ENCODE results near the gene PSMD12. TPM values are rescaled to one million over a fixed set of nuclear protein-coding genes. Genes with fewer than 3 reads are reported as not detected.

Gene PSMD12
- total RNA-seq, 3 donors from 2014 or later = 33.5 to 59.8 (median 41.2) TPM

DNA sequence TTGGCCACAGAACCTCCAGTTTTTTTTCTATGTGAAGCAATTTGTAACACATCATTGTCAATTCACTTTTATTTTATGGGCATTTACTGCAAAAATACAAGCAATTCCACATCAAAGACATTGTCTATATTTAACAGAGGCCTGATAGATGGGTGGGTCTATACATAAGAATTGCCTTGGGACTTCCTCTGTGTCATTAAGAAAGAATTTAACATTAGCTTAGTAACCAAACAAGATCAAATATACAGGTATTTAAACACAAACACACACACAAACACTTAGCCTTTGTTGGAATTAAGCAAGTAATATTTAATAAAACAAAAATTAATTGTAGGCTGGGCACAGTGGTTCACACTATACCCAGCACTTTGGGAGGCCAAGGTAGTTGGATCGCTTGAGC lies 6.4 kb upstream of the PSMD12 start:
- intact Hi-C loops (cut with DNase I, micrococcal nuclease) = loop anchor here in 1 of 2 donors (10.0 kb wide), 2 partner anchors 132 to 312 kb away; no protein-coding TSS in a partner anchor
- DNase-seq (no peak), ATAC-seq (no peak)
- TF ChIP-seq, protein P1, sequence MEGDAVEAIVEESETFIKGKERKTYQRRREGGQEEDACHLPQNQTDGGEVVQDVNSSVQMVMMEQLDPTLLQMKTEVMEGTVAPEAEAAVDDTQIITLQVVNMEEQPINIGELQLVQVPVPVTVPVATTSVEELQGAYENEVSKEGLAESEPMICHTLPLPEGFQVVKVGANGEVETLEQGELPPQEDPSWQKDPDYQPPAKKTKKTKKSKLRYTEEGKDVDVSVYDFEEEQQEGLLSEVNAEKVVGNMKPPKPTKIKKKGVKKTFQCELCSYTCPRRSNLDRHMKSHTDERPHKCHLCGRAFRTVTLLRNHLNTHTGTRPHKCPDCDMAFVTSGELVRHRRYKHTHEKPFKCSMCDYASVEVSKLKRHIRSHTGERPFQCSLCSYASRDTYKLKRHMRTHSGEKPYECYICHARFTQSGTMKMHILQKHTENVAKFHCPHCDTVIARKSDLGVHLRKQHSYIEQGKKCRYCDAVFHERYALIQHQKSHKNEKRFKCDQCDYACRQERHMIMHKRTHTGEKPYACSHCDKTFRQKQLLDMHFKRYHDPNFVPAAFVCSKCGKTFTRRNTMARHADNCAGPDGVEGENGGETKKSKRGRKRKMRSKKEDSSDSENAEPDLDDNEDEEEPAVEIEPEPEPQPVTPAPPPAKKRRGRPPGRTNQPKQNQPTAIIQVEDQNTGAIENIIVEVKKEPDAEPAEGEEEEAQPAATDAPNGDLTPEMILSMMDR (IDR thresholded peaks at IDR 0.05) = no peak
- no peak overlapping the region for H3K4me3 ChIP-seq
- H3K4me1 ChIP-seq (ENCODE audit: low read depth) = no peaks in the 10 kb centered on the region
- no peaks in the 10 kb centered on the region for H3K36me3 ChIP-seq (ENCODE audit: low read depth)
- H3K9me3 ChIP-seq = no peaks in the 10 kb centered on the region

DNA sequence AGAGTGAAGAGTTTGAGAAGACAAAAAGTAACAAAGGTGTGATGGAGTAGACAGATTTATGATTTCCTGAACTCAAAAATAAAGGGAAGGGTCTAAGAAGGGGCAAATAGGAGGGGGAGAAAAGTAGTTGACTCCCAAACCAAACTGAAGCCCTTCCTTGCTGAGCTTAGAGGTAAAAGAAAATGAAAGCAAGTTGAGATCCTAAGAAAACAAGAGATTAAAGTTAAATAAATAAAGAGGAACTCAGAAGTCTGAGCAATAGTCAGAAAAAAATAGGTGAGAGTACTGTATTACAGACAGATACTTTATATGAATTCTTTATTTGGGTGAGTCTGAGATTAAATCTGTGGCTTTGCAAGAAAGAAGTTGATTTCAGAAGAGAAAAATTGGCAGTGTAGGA lies 3.3 kb upstream of the PSMD12 start:
- intact Hi-C loops (cut with DNase I, micrococcal nuclease) = loop anchor here in 1 of 2 donors (10.0 kb wide), 2 partner anchors 135 to 315 kb away; no protein-coding TSS in a partner anchor
- Histone ChIP-seq H3K36me3 (ENCODE audit: low read depth) (no peaks in the 10 kb centered on the region), H3K9me3 (no peaks in the 10 kb centered on the region), H3K4me3 (no peak overlapping the region), H3K4me1 (ENCODE audit: low read depth) (peaks cover 18% of the 10 kb centered on the region)
- TF ChIP-seq, protein P1 (IDR thresholded peaks at IDR 0.05) = no peak
- ATAC-seq (no peak), DNase-seq (no peak)

DNA sequence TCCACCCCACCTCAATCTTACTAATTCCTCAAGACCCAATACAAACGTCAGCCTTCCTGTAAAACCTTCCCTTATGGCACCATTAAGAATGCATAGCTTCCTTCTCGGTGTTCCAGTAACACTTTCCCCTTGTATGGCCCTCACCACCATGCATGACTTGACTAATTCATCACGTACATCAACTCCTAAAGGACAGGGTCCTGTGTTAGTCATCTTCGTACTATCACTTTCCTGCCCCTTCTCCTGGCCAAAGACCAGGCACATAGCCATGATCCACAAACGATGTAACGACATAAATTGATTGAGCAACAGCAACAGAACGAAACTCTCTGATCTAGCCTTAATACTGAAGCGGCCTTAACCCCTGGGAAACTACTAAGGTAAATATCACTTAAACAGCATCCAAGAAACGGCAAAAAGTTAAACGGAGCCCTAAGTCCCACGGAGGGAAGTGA lies 612 bp downstream of the PSMD12 start:
- intact Hi-C loops (cut with DNase I, micrococcal nuclease) = no loop called here

DNA sequence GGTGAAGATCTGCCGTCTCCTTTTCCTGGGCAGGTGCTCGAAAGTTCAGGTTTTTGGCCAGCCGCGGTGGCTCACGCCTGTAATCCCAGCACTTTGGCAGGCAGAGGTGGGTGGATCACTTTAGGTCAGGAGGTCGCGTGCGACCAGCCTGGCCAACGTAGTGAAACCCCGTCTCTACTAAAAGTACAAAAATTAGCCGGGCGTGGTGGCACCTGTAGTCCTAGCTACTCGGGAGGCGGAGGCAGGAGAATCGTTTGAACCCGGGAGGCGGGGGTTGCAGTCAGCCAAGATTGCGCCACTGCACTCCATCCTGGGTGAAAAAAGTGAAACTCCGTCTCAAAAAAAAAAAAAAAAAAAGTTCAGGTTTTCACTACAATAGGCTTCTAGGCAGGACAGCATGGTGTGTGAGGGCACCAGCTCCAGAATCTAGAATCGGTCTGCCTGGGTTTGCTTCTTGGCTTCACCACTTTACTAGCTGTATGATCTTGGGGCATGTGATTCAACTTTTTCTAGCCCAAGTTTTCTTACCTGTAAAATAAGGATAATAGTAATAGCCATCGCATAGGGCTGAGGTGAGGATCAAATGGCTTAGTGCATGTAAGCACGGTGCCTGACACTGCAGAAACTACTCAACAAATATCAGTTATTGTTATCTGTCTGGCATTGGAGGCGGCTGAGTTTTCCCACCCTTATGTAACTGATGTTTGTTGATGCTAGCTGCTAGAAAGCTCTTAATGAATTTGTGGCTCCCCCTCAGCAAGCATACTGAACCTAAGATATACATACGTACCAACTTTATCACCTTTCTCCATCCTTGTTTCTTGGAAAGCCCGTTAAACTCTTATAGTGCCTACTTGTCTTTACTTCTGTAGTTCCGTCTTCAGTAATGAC lies 1.3 kb downstream of the PSMD12 start:
- DNase-seq (no peak), ATAC-seq (no peak)
- Histone ChIP-seq H3K36me3 (ENCODE audit: low read depth) (no peaks in the 10 kb centered on the region), H3K4me1 (ENCODE audit: low read depth) (peaks cover 28% of the 10 kb centered on the region), H3K4me3 (no peak overlapping the region), H3K9me3 (no peaks in the 10 kb centered on the region)
- intact Hi-C loops (cut with DNase I, micrococcal nuclease) = no loop called here
- TF ChIP-seq, protein P1 (IDR thresholded peaks at IDR 0.05) = no peak

More for the DNA sequence above, 612 bp downstream of the PSMD12 start:
- H3K9me3 ChIP-seq = no peaks in the 10 kb centered on the region
- TF ChIP-seq, protein P1 (IDR thresholded peaks at IDR 0.05) = no peak
- peak overlapping the region; percentile 99 for H3K4me3 ChIP-seq
- ATAC-seq = peak; percentile 47
- peaks cover 25% of the 10 kb centered on the region for H3K4me1 ChIP-seq (ENCODE audit: low read depth)
- no peaks in the 10 kb centered on the region for H3K36me3 ChIP-seq (ENCODE audit: low read depth)
- DNase-seq = peak in 1 of 3 donors; percentile 27

DNA sequence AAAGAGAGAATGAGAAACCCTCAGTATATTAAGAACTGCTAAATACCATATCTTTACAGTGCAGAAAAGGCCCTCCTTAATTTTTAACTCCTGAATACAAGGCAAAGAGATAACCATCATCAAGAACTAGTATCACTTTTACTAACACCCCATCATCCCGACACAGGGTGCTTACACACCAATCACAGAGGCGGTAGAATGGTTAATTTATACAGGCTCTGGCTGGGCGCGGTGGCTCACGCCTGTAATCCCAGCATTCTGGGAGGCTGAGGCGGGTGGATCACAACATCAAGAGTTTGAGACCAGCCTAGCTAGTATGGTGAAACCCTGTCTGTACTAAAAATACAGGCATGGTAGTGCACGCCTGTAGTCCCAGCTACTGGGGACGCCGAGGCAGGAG lies 4.2 kb downstream of the PSMD12 start:
- TF ChIP-seq, protein P1 (IDR thresholded peaks at IDR 0.05) = no peak
- Histone ChIP-seq H3K4me1 (ENCODE audit: low read depth) (peaks cover 28% of the 10 kb centered on the region), H3K36me3 (ENCODE audit: low read depth) (no peaks in the 10 kb centered on the region), H3K9me3 (no peaks in the 10 kb centered on the region), H3K4me3 (no peak overlapping the region)
- DNase-seq (no peak), ATAC-seq (no peak)
- intact Hi-C loops (cut with DNase I, micrococcal nuclease) = no loop called here
